ENCODE measurements around the gene TSEN15. TPM values are rescaled to one million over a fixed set of nuclear protein-coding genes. Genes with fewer than 3 reads are reported as not detected.

The TSEN15 gene
- total and polyA plus RNA-seq, 2 of the 13 experiments (the other 11 are each of a cell fraction or from before 2014, with no cell fraction given) = 25.6 to 35.8 TPM

- DNase-seq (ENCODE audit: low spot score) = no peak
- Histone ChIP-seq H3K79me2 (ENCODE audit: insufficient read depth, low read length) (no peaks in the 10 kb centered on the region), H3K36me3 (replicated peaks in 1 of 2; ENCODE audit: control insufficient read depth in 1 of 2, insufficient read depth in 2 of 2, low read length in 2 of 2) (no peaks in the 10 kb centered on the region), H3K9me3 (ENCODE audit: low read length) (no peaks in the 10 kb centered on the region), H3K9ac (ENCODE audit: insufficient read depth, low read depth, low read length) (no peak overlapping the region), H3K4me3 (replicated peaks in 1 of 3; ENCODE audit: insufficient read depth in 1 of 3, low read depth in 2 of 3, low read length in 3 of 3) (no peak overlapping the region), H2AFZ (ENCODE audit: low read length) (no peak overlapping the region), H4K20me1 (ENCODE audit: insufficient read depth, low read length) (no peaks in the 10 kb centered on the region), H3K27ac (ENCODE audit: extremely low read length, insufficient read depth, low read length) (no peak overlapping the region), H3K4me1 (ENCODE audit: insufficient read depth, low read length) (no peaks in the 10 kb centered on the region), H3K27me3 (ENCODE audit: control insufficient read depth in 1 of 2, insufficient read depth in 2 of 2, low read length in 2 of 2) (no peaks in the 10 kb centered on the region), H3K4me2 (ENCODE audit: low read depth, low read length) (no peak overlapping the region)
- intact Hi-C loops (cut with micrococcal nuclease; ENCODE audit: unreplicated experiment) = no loop called here
- no peak for TF ChIP-seq ESRRA (CRISPR knock-in tag; IDR thresholded peaks at IDR 0.05; ENCODE audit: low read depth)
- ChIA-PET POLR2A (no interaction called here), CTCF (ENCODE audit: low intra/inter-chr PET ratio, low total read pairs) (no interaction called here)
- in situ Hi-C loops (cut with HindIII; ENCODE audit: extremely low pct_ligation_motif_present, low pct_unique_long_range_greater_than_20kb) = loop anchor here (25.0 kb wide), 1 partner anchor 582 kb away; no protein-coding TSS in a partner anchor
- no peak for FAIRE-seq
- BruUV-seq (replicated peaks) = no TSS peak
- ATAC-seq = no peak
These were observed 28.8 kb downstream of the TSEN15 start for GRCh38 chr1:184080309-184080708.

- H3K4me1 ChIP-seq (ENCODE audit: insufficient read depth, low read length) = no peaks in the 10 kb centered on the region
- H3K79me2 ChIP-seq (ENCODE audit: insufficient read depth, low read length) = no peaks in the 10 kb centered on the region
- DNase-seq (ENCODE audit: low spot score) (no peak), FAIRE-seq (no peak), ATAC-seq (no peak)
- H3K27me3 ChIP-seq (ENCODE audit: control insufficient read depth in 1 of 2, insufficient read depth in 2 of 2, low read length in 2 of 2) = no peaks in the 10 kb centered on the region
- TF ChIP-seq ZNF75D (CRISPR knock-in tag; IDR thresholded peaks at IDR 0.05; ENCODE audit: borderline replicate concordance) = no peak
- no peak for TF ChIP-seq ZNF563 (CRISPR knock-in tag; IDR thresholded peaks at IDR 0.05)
- TF ChIP-seq ZNF17 (CRISPR knock-in tag; IDR thresholded peaks at IDR 0.05) = no peak
- TF ChIP-seq ZNF547 (CRISPR knock-in tag; IDR thresholded peaks at IDR 0.05) = no peak
- no peak for TF ChIP-seq HDAC1 (CRISPR knock-in tag; IDR thresholded peaks at IDR 0.05)
- TF ChIP-seq MYPOP (CRISPR knock-in tag; IDR thresholded peaks at IDR 0.05) = no peak
- no peak for TF ChIP-seq ZNF780A (CRISPR knock-in tag; IDR thresholded peaks at IDR 0.05)
- no peak for TF ChIP-seq ZBTB7A (CRISPR knock-in tag; IDR thresholded peaks at IDR 0.05)
- TF ChIP-seq ZNF781 (CRISPR knock-in tag; IDR thresholded peaks at IDR 0.05; ENCODE audit: borderline replicate concordance, not compliant biosample characterization) = no peak
- no peak for TF ChIP-seq GFI1 (CRISPR knock-in tag; IDR thresholded peaks at IDR 0.05; ENCODE audit: borderline replicate concordance)
- no peak for TF ChIP-seq ZNF678 (CRISPR knock-in tag; IDR thresholded peaks at IDR 0.05)
- no peak overlapping the region for H2AFZ ChIP-seq (ENCODE audit: low read length)
- H3K4me2 ChIP-seq (ENCODE audit: low read depth, low read length) = no peak overlapping the region
- H3K4me3 ChIP-seq (replicated peaks in 1 of 3; ENCODE audit: insufficient read depth in 1 of 3, low read depth in 2 of 3, low read length in 3 of 3) = no peak overlapping the region
- no TSS peak for BruUV-seq (replicated peaks)
- CTCF ChIA-PET (ENCODE audit: low intra/inter-chr PET ratio, low total read pairs) = no interaction called here
- no peaks in the 10 kb centered on the region for H3K36me3 ChIP-seq (replicated peaks in 1 of 2; ENCODE audit: control insufficient read depth in 1 of 2, insufficient read depth in 2 of 2, low read length in 2 of 2)
- 76% methylated on average over 5 of the region's 5 CpGs for WGBS (ENCODE audit: low lambda C conversion rate)
- H3K9me3 ChIP-seq (ENCODE audit: low read length) = no peaks in the 10 kb centered on the region
- H3K27ac ChIP-seq (ENCODE audit: extremely low read length, insufficient read depth, low read length) = no peak overlapping the region
- H3K9ac ChIP-seq (ENCODE audit: insufficient read depth, low read depth, low read length) = no peak overlapping the region
- POLR2A ChIA-PET = no interaction called here
- intact Hi-C loops (cut with micrococcal nuclease; ENCODE audit: unreplicated experiment) (no loop called here), in situ Hi-C loops (cut with HindIII; ENCODE audit: extremely low pct_ligation_motif_present, low pct_unique_long_range_greater_than_20kb) (loop anchor here (25.0 kb wide), 1 partner anchor 580 kb away; no protein-coding TSS in a partner anchor)
- H4K20me1 ChIP-seq (ENCODE audit: insufficient read depth, low read length) = no peaks in the 10 kb centered on the region
These were observed 31.2 kb downstream of the TSEN15 start for GRCh38 chr1:184082541-184083415.

All from HepG2 (cell line).